PC-9 (cell line): ENCODE results near the gene CCNL1. TPM values are rescaled to one million over a fixed set of nuclear protein-coding genes. Genes with fewer than 3 reads are reported as not detected.

Source experiments
- Bru-seq: library from RNA; stranded (reverse); fragments of 400-500 nt; gene quantifications from one replicate; lab custom pipeline; 2021; lab: Mats Ljungman, UMichigan
- BruChase-seq, 2 experiments: library from RNA; stranded (reverse); fragments of 400-500 nt; gene quantifications; one replicate each; lab custom pipeline; 2021; lab: Mats Ljungman, UMichigan
- BruUV-seq: library from RNA; stranded (reverse); fragments of 400-500 nt; replicated peaks from 2 replicates; lab custom pipeline; 2021; lab: Mats Ljungman, UMichigan
- CTCF ChIA-PET: fragments of 300-600 bp; sonication (Branson Sonifier 250); formaldehyde crosslinking; loops from one replicate; lab custom pipeline; 2022; ENCODE audit warnings: antibody characterized with exemption; lab: Charles Lee
- POLR2A ChIA-PET: fragments of 300-600 bp; sonication (Branson Sonifier 250); formaldehyde crosslinking; loops from one replicate; lab custom pipeline; 2022; ENCODE audit warnings: antibody characterized with exemption; ENCODE audit not compliant: unreplicated experiment; lab: Charles Lee
- DNase-seq, 2 experiments: peaks; one replicate each; pipeline versions ENCODE4 v3.0.0 to v3.0.0-alpha.2; 2015 to 2022; ENCODE audit warnings: mixed read lengths in 1 of 2
- H2AFZ ChIP-seq: fragments of 200-600 bp; sonication (generic); 2 replicates; pipeline ENCODE4 v1.8.1; 2017; ENCODE audit warnings: antibody characterized with exemption
- H3F3A ChIP-seq: fragments of 200-600 bp; sonication (generic); 2 replicates; pipeline ENCODE4 v1.8.1; 2017; ENCODE audit warnings: antibody characterized with exemption, mild to moderate bottlenecking, low read depth; ENCODE audit not compliant: insufficient read depth
- H3K27ac ChIP-seq: fragments of 200-600 bp; sonication (generic); 2 replicates; pipeline ENCODE4 v1.6.1; 2016; ENCODE audit warnings: mixed run types
- H3K27me3 ChIP-seq: fragments of 200-600 bp; sonication (generic); 2 replicates; pipeline ENCODE4 v1.6.1; 2016; ENCODE audit warnings: low read depth, mixed run types; ENCODE audit not compliant: insufficient read depth
- H3K36me3 ChIP-seq: fragments of 200-600 bp; sonication (generic); 2 replicates; pipeline ENCODE4 v1.6.1; 2016; ENCODE audit warnings: low read depth, mixed run types
- H3K4me1 ChIP-seq: fragments of 200-600 bp; sonication (generic); replicated peaks from 2 replicates; pipeline ENCODE4 v1.6.1; 2016; ENCODE audit warnings: mixed run types; ENCODE audit not compliant: insufficient read depth
- H3K4me2 ChIP-seq: fragments of 200-600 bp; sonication (generic); 2 replicates; pipeline ENCODE4 v1.6.1; 2017; ENCODE audit warnings: mixed run types
- H3K4me3 ChIP-seq: fragments of 200-600 bp; sonication (generic); 2 replicates; pipeline ENCODE4 v1.6.1; 2016; ENCODE audit warnings: mixed run types
- H3K79me2 ChIP-seq: fragments of 200-600 bp; sonication (generic); 2 replicates; pipeline ENCODE4 v1.6.1; 2017; ENCODE audit warnings: low read depth, mixed run types
- H3K9me2 ChIP-seq: fragments of 200-600 bp; sonication (generic); 2 replicates; pipeline ENCODE4 v1.8.1; 2017; ENCODE audit warnings: mild to moderate bottlenecking; ENCODE audit not compliant: insufficient read depth
- H3K9me3 ChIP-seq: fragments of 200-600 bp; sonication (generic); 2 replicates; pipeline ENCODE4 v1.8.1; 2016; ENCODE audit warnings: low read depth; ENCODE audit not compliant: insufficient read depth
- H4K20me1 ChIP-seq: fragments of 200-600 bp; sonication (generic); 2 replicates; pipeline ENCODE4 v1.8.1; 2017; ENCODE audit not compliant: insufficient read depth
- CTCF ChIP-seq: fragments of 200-600 bp; sonication (generic); conservative IDR thresholded peaks from 2 replicates; pipeline ENCODE4 v1.6.1; 2017; ENCODE audit warnings: mixed run types, antibody characterized with exemption, mild to moderate bottlenecking, moderate library complexity
- EZH2 ChIP-seq: fragments of 200-600 bp; sonication (generic); IDR thresholded peaks from 2 replicates; pipeline ENCODE4 v1.8.0; 2017; ENCODE audit warnings: antibody characterized with exemption, low read depth
- intact Hi-C: fragments of 100-400 bp; cut with micrococcal nuclease; formaldehyde crosslinking; loops from one replicate; pipeline ENCODE4 v1.10.0; 2022; ENCODE audit not compliant: unreplicated experiment
- long read RNA-seq: library from polyadenylated mRNA; stranded (forward); transcript quantifications from one replicate; pipeline ENCODE4 v2.0.0, GENCODE V29; 2022
- total RNA-seq: library from RNA; stranded (reverse); gene quantifications from 2 replicates; pipeline ENCODE4 v1.2.3, GENCODE V29; 2021

CCNL1 gene
- total RNA-seq (91.3 and 101 TPM in 2 replicates), Bru-seq, nascent RNA (percentile 100 among the genes with signal in this experiment), BruChase-seq, experiment 1, labeled RNA remaining after a 2-hour chase (percentile 100 among the genes with signal in this experiment), BruChase-seq, experiment 2, labeled RNA remaining after a 6-hour chase (percentile 91 among the genes with signal in this experiment)
- long read RNA-seq, full-length matches to known transcripts, result 17 of 44 reads
- long read RNA-seq, partial matches to known transcripts, result 0 of 44 reads
- long read RNA-seq, other reads (novel, unspliced or antisense), result 27 of 44 reads

GRCh38 chr3:157159762-157160657, at the start of gene CCNL1:
TSS of gene CCNL1 (minus strand) at chr3:157160147. CDS start at chr3:157160094, 53 bp downstream.
- H3K9me2 ChIP-seq, result no peaks in the 10 kb centered on the region
- H2AFZ ChIP-seq, result peak within 1 kb of the TSS; percentile 76
- peak; percentile 92 to 97 for DNase-seq
- no peaks in the 10 kb centered on the region for H3K27me3 ChIP-seq
- intact Hi-C loops, result loop anchor here (1.0 to 5.0 kb wide), 4 partner anchors 15 to 339 kb away; partner anchors contain the start of gene PTX3
- peaks cover 69% of the 10 kb centered on the region for H3K79me2 ChIP-seq
- POLR2A ChIA-PET, result interaction anchor here (0.6 to 3.0 kb wide), 11 partner anchors 9 to 528 kb away, joined by 3 to 111 read pairs (median 4); no protein-coding TSS in a partner anchor
- H3K9me3 ChIP-seq, result no peaks in the 10 kb centered on the region
- peak within 1 kb of the TSS; percentile 96 for H3K4me2 ChIP-seq
- H4K20me1 ChIP-seq, result peaks cover 42% of the 10 kb centered on the region
- peaks cover 42% of the 10 kb centered on the region for H3K36me3 ChIP-seq
- TF ChIP-seq EZH2 (no peak), CTCF (no peak)
- H3K4me1 ChIP-seq, result peaks cover 50% of the 10 kb centered on the region
- BruUV-seq, result TSS peak; percentile 89
- CTCF ChIA-PET, result interaction anchor here (0.5 to 1.0 kb wide), 4 partner anchors 15 to 407 kb away, joined by 3 to 5 read pairs (median 3); no protein-coding TSS in a partner anchor
- H3K27ac ChIP-seq, result peak within 1 kb of the TSS; percentile 100
- H3K4me3 ChIP-seq, result peak within 1 kb of the TSS; percentile 93
- H3F3A ChIP-seq, result peaks cover 69% of the 10 kb centered on the region

- H3K4me3 ChIP-seq, result no peak overlapping the region
- no peak overlapping the region for H3K27ac ChIP-seq
- no peaks in the 10 kb centered on the region for H3K4me1 ChIP-seq
- DNase-seq, result no peak
- no peaks in the 10 kb centered on the region for H3F3A ChIP-seq
- no peaks in the 10 kb centered on the region for H3K36me3 ChIP-seq
- intact Hi-C loops, result loop anchor here (1.0 to 10.0 kb wide), 7 partner anchors 150 to 1453 kb away; no protein-coding TSS in a partner anchor
- H3K4me2 ChIP-seq, result no peak overlapping the region
- H3K27me3 ChIP-seq, result no peaks in the 10 kb centered on the region
- no peaks in the 10 kb centered on the region; the same call in 1 of the 2 replicates for H3K9me3 ChIP-seq
- TF ChIP-seq EZH2, result no peak
- no peak for TF ChIP-seq CTCF
- H2AFZ ChIP-seq, result no peak overlapping the region
- ChIA-PET POLR2A (interaction anchor here (0.5 to 1.0 kb wide), 2 partner anchors 213 to 294 kb away, joined by 5 read pairs; no protein-coding TSS in a partner anchor), CTCF (interaction anchor here (0.5 to 1.3 kb wide), 5 partner anchors 292 to 1215 kb away, joined by 3 to 6 read pairs (median 4); no protein-coding TSS in a partner anchor)
- BruUV-seq, result no TSS peak
- H4K20me1 ChIP-seq, result no peaks in the 10 kb centered on the region
- no peaks in the 10 kb centered on the region for H3K79me2 ChIP-seq
- no peaks in the 10 kb centered on the region for H3K9me2 ChIP-seq
These were observed 44.9 kb upstream of the CCNL1 start for GRCh38 chr3:157204880-157205279.

GRCh38 chr3:157204431-157204830, 44.5 kb upstream of the CCNL1 start:
- no peak overlapping the region for H2AFZ ChIP-seq
- POLR2A ChIA-PET, result interaction anchor here (0.5 to 1.0 kb wide), 3 partner anchors 213 to 396 kb away, joined by 4 to 5 read pairs (median 5); no protein-coding TSS in a partner anchor

More at GRCh38 chr3:157204431-157204830, 44.5 kb upstream of the CCNL1 start:
- H3K4me3 ChIP-seq, result no peak overlapping the region
- H3K79me2 ChIP-seq, result no peaks in the 10 kb centered on the region
- BruUV-seq, result no TSS peak
- H3K27ac ChIP-seq, result no peak overlapping the region
- H3K9me3 ChIP-seq, result no peaks in the 10 kb centered on the region; the same call in 1 of the 2 replicates
- CTCF ChIA-PET, result interaction anchor here (0.5 to 1.3 kb wide), 7 partner anchors 235 to 1215 kb away, joined by 3 to 6 read pairs (median 4); no protein-coding TSS in a partner anchor
- TF ChIP-seq EZH2 (no peak), CTCF (peak; percentile 87)
- no peaks in the 10 kb centered on the region for H3K36me3 ChIP-seq
- H3K9me2 ChIP-seq, result no peaks in the 10 kb centered on the region
- H3K4me2 ChIP-seq, result no peak overlapping the region
- no peaks in the 10 kb centered on the region for H3F3A ChIP-seq
- intact Hi-C loops, result loop anchor here (1.0 to 10.0 kb wide), 7 partner anchors 150 to 1452 kb away; no protein-coding TSS in a partner anchor
- peak in 1 of 2 experiments; percentile 50 for DNase-seq
- H3K4me1 ChIP-seq, result no peaks in the 10 kb centered on the region
- H4K20me1 ChIP-seq, result no peaks in the 10 kb centered on the region
- no peaks in the 10 kb centered on the region for H3K27me3 ChIP-seq
